Measurements from ENCODE around the gene CETP.

Gene CETP

GRCh38 chr16:56941092-56941491, 20.7 kb upstream of the CETP start:
- TF ChIP-seq POLR2A (IDR thresholded peaks at IDR 0.05; ENCODE audit: low read depth, low read length), result no peak
- FAIRE-seq, result no peak
- no peak for DNase-seq (ENCODE audit: insufficient read length, low spot score)

DNA sequence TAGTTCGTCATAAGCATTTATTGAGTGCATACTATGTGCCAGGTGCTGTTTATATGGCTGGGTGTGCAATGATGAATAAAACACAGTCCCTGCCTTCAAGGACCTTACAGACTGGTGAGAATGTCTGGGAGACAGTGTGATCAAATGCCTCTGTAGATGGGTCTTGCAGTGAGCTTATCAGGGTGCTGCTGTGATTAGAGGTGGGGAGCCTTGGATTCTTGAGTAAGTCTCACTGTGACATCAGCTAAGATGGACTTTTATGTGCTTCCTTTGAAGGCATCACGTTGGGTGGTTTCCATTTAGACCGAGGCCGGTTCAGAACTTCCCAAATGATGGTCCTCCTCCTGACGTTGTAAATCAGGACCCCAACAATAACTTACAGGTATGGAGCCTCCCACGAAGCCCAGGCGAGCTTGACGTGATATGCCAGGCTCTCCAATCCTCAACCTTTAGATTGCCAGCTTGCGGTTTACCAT, 19.9 kb upstream of the CETP start:
- FAIRE-seq (no peak), DNase-seq (ENCODE audit: insufficient read length, low spot score) (no peak)
- no peak for TF ChIP-seq POLR2A (IDR thresholded peaks at IDR 0.05; ENCODE audit: low read depth, low read length)

DNA sequence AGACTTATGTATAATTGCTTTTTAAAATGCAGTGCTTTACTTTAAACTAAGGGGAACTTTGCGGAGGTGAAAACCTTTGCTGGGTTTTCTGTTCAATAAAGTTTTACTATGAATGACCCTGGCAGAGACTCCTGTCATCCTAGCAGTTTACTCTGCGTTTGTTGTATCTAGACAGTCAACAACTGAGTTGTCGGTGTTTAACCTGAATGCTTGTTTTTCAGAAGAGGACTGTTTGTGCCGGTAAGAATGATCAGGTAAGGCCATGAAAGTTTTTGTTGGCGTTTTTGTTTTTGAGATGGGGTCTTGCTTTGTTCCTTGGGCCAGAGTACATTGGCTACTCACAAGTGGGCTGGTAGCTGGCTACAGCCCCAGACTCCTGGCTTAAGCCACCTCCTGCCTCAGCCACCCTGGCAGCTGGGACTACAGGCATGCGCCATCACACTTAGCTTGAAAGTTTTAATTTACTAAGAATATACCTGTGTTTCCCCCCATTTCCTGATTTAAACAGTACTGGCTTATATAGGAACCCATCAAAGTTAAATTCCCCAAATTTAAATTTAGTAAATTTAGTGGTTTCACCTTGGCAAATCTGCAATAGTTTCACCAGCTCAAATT, 17.9 kb upstream of the CETP start:
- no peak for DNase-seq (ENCODE audit: insufficient read length, low spot score)
- FAIRE-seq, result no peak
- no peak for TF ChIP-seq POLR2A (IDR thresholded peaks at IDR 0.05; ENCODE audit: low read depth, low read length)

DNA sequence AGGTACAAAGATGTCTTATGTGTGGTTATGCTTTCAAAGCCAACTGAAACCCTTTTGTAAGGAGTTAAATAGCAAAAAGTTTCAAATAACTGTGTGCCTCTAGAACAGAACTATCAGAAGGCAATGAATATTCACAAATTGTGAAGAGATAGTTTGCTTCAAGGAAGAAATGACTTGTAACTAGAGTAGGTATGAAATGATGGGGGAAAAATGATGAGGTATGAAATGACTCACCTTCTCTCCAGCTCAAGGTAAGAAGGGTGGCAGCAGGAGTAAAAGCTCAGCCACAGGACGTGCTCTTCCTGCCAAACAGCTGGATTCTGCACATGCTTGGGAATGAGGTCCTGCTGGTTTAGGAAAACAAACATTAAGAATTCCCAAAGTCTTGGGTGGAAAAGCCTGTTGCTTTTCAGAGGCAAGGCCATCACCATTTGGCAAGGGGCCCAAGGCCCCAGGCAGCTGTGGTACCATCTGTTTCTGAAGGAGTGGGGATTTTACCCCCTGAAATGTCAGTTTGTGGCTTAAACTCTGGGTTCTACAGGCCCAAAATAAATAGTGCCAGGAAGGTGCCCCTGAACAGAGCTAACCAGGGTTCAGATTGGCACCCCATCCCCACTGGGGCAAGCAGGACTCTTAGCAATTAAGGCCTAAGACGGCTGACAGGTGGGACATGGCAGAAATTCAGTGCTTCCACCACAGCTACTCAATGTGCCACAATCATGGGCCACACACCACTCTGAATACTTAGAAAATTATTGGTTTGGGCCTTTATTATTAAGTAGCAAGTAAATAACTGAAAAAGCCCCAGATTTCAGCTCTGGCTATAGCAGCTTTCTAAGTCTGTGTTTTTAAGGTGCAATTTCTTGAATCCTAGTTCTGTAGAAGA, 16.6 kb upstream of the CETP start:
- DNase-seq (ENCODE audit: insufficient read length, low spot score), result no peak
- TF ChIP-seq POLR2A (IDR thresholded peaks at IDR 0.05; ENCODE audit: low read depth, low read length), result no peak
- FAIRE-seq, result no peak

- no peak for TF ChIP-seq POLR2A (IDR thresholded peaks at IDR 0.05; ENCODE audit: low read depth, low read length)
- DNase-seq (ENCODE audit: insufficient read length, low spot score) (no peak), FAIRE-seq (no peak)
These were observed 15.8 kb upstream of the CETP start for GRCh38 chr16:56945847-56946527.

DNA sequence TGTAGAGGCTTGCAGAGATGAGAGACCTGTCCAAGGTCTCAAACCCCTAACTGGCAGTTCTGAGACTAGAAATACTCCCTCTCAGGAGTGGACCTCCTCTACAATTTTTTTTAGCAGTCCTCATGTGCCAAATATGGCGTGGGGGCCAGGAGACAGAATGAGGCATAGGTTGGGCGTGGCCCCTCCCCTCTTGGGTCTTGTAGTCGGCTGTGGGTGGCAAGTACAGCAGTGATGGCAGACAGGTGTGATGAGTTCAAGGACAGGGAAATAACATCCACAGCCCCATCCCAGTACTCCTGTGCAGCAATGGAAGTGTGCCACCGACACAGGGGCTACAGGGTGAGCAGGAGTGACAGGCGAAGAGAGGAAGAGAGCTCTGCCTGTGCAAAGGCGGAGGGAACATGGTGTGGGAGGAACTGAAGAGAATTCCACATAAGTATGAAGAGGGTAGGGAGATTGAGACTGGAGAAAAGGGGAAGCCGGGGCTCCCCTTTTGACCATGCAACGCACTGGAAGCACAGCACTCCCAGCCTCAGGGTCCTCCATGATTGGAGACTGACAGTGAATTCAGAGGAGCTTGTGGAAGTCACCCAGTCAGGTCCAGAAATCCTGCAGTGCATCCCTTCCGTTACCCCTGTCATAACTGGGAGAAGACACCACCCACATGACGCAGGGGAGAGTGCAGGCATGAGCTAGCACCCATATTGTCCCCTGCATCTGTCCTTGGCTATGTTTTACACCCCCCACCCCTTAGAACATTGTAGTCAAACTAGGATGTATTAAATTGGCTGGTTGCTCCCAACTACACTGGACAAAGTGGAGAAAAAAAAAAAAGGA, 14.8 kb upstream of the CETP start:
- no peak for DNase-seq (ENCODE audit: insufficient read length, low spot score)
- no peak for FAIRE-seq
- no peak for TF ChIP-seq POLR2A (IDR thresholded peaks at IDR 0.05; ENCODE audit: low read depth, low read length)

DNA sequence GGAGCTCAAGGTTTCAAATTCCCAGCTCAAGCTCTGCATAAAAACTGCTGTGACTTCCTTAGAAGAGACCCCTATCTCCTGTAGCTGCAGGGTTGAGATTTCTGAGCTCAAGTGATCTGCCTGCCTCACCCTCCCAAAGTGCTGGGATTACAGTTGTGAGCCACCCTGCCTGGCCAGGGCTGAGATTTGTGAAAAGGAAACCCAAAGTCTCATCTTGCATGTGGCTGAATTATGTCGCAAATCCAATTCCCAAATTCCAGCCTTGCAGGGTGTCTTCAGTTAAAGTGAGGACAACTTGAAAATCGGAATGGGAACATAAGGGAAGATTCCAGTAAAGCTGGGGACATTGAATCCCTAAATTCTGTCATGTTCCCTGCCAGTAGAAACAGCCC, 14.2 kb upstream of the CETP start:
- no peak for DNase-seq (ENCODE audit: insufficient read length, low spot score)
- TF ChIP-seq POLR2A (IDR thresholded peaks at IDR 0.05; ENCODE audit: low read depth, low read length), result no peak
- FAIRE-seq, result no peak

GRCh38 chr16:56948234-56948633, 13.5 kb upstream of the CETP start:
- TF ChIP-seq POLR2A (IDR thresholded peaks at IDR 0.05; ENCODE audit: low read depth, low read length), result no peak
- FAIRE-seq (no peak), DNase-seq (ENCODE audit: insufficient read length, low spot score) (no peak)

DNA sequence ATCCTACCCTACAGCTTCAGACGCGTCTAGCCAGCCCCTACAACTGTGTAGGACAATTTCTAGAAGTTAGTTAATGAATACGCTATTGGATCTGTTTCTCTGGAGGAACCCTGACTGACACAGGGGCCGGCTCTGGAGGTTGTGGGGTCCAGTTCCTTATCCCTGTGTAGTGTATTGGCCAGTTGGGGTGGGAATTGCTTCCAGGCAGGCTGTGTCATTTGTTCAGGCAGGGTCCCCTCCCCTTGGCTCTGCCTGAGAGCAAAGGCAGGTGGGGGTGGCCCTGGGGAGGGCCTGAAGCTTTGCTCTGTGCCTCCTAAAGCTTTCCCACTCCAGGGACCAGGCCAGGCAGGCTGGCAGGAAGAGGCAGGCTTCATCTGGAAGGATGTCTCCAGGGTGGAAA, 11.7 kb upstream of the CETP start:
- no peak for FAIRE-seq
- DNase-seq (ENCODE audit: insufficient read length, low spot score), result no peak
- TF ChIP-seq POLR2A (IDR thresholded peaks at IDR 0.05; ENCODE audit: low read depth, low read length), result no peak

- TF ChIP-seq POLR2A (IDR thresholded peaks at IDR 0.05; ENCODE audit: low read depth, low read length), result no peak
- DNase-seq (ENCODE audit: insufficient read length, low spot score) (no peak), FAIRE-seq (no peak)
These were observed 11.3 kb upstream of the CETP start for GRCh38 chr16:56950455-56950854.

- FAIRE-seq (no peak), DNase-seq (ENCODE audit: insufficient read length, low spot score) (peak; percentile 59)
- no peak for TF ChIP-seq POLR2A (IDR thresholded peaks at IDR 0.05; ENCODE audit: low read depth, low read length)
These were observed 10.6 kb upstream of the CETP start for GRCh38 chr16:56950881-56951771.

GRCh38 chr16:56953006-56953405, 8.7 kb upstream of the CETP start:
- TF ChIP-seq POLR2A (IDR thresholded peaks at IDR 0.05; ENCODE audit: low read depth, low read length), result no peak
- DNase-seq (ENCODE audit: insufficient read length, low spot score) (no peak), FAIRE-seq (no peak)

GRCh38 chr16:56956076-56956475, 5.7 kb upstream of the CETP start:
- FAIRE-seq (no peak), DNase-seq (ENCODE audit: insufficient read length, low spot score) (no peak)
- TF ChIP-seq POLR2A (IDR thresholded peaks at IDR 0.05; ENCODE audit: low read depth, low read length), result no peak
